SK-N-SH (cell line): ENCODE measurements around the gene ANO10.

Experiments
- CTCF ChIP-seq: fragments of 200-600 bp; sonication (generic); IDR thresholded peaks from 2 replicates; pipeline ENCODE4 v1.6.1; 2017; ENCODE audit warnings: antibody characterized with exemption, mild to moderate bottlenecking, moderate library complexity
- EP300 ChIP-seq, 2 experiments: IDR thresholded peaks; 2 replicates each; pipeline versions ENCODE4 v1.4.0 to v1.6.1; 2012; ENCODE audit warnings: borderline replicate concordance in 1 of 2, low read depth in 1 of 2, low read length in 1 of 2
- EZH2phosphoT487 ChIP-seq: fragments of 200-600 bp; sonication (generic); IDR thresholded peaks from 2 replicates; pipeline ENCODE4 v1.6.1; 2017; ENCODE audit warnings: low read depth, mixed run types, mild to moderate bottlenecking, antibody characterized with exemption, moderate library complexity, borderline replicate concordance
- FOSL2 ChIP-seq: IDR thresholded peaks from 2 replicates; pipeline ENCODE4 v1.4.0; 2012; ENCODE audit warnings: low read depth, mild to moderate bottlenecking, moderate library complexity, borderline replicate concordance
- FOXJ3 ChIP-seq: sonication (generic); formaldehyde crosslinking; IDR thresholded peaks from 2 replicates; pipeline ENCODE4 v1.5.1; 2020; ENCODE audit warnings: mild to moderate bottlenecking, missing genetic modification reagents
- GABPA ChIP-seq: IDR thresholded peaks from 2 replicates; pipeline ENCODE4 v1.4.0; 2012; ENCODE audit warnings: low read depth, mild to moderate bottlenecking
- IRF3 ChIP-seq: fragments of 150-350 bp; IDR thresholded peaks from 2 replicates; pipeline ENCODE4 v1.6.1; 2016; ENCODE audit warnings: mild to moderate bottlenecking, low read depth, low read length
- JUND ChIP-seq: IDR thresholded peaks from 2 replicates; pipeline ENCODE4 v1.4.0; 2012
- NRF1 ChIP-seq: IDR thresholded peaks from 2 replicates; pipeline ENCODE4 v1.6.1; 2012; ENCODE audit warnings: low read depth, mild to moderate bottlenecking, low read length
- POLR2AphosphoS5 ChIP-seq: IDR thresholded peaks from 2 replicates; pipeline ENCODE4 v1.6.1; 2012; ENCODE audit warnings: low read depth, low read length
- RAD21 ChIP-seq: IDR thresholded peaks from 2 replicates; pipeline ENCODE4 v1.6.1; 2012; ENCODE audit warnings: mild to moderate bottlenecking, low read length
- TAF1 ChIP-seq: IDR thresholded peaks from 2 replicates; pipeline ENCODE4 v1.6.1; 2012; ENCODE audit warnings: low read depth, mild to moderate bottlenecking, low read length, moderate library complexity, borderline replicate concordance
- TF ChIP-seq, protein P1 (sequence below): fragments of 150-350 bp; IDR thresholded peaks from 2 replicates; pipeline ENCODE4 v1.6.1; 2017; ENCODE audit warnings: antibody characterized with exemption, low read length, low read depth, borderline replicate concordance

DNA sequence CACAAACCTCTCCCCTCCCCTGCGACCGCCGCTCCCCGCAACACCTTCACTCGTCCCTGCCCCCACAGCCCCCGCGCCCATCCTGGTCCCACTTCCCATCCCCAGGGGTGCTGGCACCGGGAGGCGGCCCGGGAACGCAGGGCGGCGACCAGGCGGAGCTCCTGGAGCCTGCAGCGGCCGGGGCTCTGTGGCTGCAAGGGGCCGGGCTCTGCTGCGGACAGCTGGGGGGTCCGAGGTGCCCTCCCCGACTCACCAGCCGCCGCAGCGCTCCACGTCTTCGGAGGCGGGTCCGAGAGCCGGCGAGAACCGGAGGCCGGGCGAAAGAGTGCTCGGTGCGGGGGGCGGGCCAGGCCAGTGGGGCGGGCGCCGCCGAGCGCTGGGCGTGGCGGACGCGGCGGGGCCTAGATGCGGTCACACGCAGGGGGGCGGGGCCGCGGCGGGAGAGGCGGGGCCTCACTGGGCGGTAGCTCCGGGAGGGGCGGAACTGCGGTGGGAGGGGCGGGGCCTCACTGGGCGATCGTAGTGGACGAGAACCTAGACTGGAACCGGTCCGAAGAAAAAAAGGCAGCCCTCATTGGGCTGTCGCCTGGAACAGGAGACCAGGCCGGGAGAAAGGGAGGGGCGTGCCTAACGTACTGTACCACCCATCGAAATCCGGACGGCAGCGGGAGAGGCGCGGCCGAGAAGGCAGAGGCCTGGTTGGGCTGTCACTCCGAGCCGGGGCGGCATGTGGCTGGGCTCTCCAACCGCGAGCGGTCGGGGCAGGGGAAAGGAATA is at the start of gene ANO10:
- no peak for TF ChIP-seq NRF1
- no peak for TF ChIP-seq IRF3
- TF ChIP-seq TAF1, result no peak; the same call in 1 of the 2 replicates
- no peak for TF ChIP-seq CTCF
- TF ChIP-seq EZH2phosphoT487, result no peak
- TF ChIP-seq EP300 (IDR thresholded peaks at IDR 0.05; ENCODE audit: borderline replicate concordance in 1 of 2, low read depth in 1 of 2, low read length in 1 of 2), result no peak
- no peak for TF ChIP-seq JUND
- no peak for TF ChIP-seq FOSL2
- TF ChIP-seq RAD21, result no peak
- TF ChIP-seq, protein P1, sequence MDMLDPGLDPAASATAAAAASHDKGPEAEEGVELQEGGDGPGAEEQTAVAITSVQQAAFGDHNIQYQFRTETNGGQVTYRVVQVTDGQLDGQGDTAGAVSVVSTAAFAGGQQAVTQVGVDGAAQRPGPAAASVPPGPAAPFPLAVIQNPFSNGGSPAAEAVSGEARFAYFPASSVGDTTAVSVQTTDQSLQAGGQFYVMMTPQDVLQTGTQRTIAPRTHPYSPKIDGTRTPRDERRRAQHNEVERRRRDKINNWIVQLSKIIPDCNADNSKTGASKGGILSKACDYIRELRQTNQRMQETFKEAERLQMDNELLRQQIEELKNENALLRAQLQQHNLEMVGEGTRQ, result 0 out of 2 replicates have a peak, but pooled peaks have one; percentile 2
- TF ChIP-seq POLR2AphosphoS5, result no peak; the same call in 1 of the 2 replicates
- no peak; the same call in 1 of the 2 replicates for TF ChIP-seq GABPA
- TF ChIP-seq FOXJ3, result no peak; the same call in 1 of the 2 replicates
